Mucosa of gallbladder (tissue), 1 donor: ENCODE data around the gene RNF214. TPM values are rescaled to one million over a fixed set of nuclear protein-coding genes. Genes with fewer than 3 reads are reported as not detected.
"Not testable (repeated sequence)": the region's sequence is repeated elsewhere in the genome, so short reads cannot be mapped to it uniquely, and the experiment has no call there.

Experiments used
- DNase-seq: peaks from one replicate; pipeline ENCODE4 v3.0.0-alpha.2; 2020; ENCODE audit warnings: low spot score
- total RNA-seq: library from RNA; stranded (reverse); gene quantifications from one replicate; pipeline ENCODE4 v1.2.1, GENCODE V29; 2021
- donor health status: DM: no; HTN: no; CAD: no.

The RNF214 gene
- total RNA-seq, 1 donor from 2014 or later = 30.5 TPM

DNA sequence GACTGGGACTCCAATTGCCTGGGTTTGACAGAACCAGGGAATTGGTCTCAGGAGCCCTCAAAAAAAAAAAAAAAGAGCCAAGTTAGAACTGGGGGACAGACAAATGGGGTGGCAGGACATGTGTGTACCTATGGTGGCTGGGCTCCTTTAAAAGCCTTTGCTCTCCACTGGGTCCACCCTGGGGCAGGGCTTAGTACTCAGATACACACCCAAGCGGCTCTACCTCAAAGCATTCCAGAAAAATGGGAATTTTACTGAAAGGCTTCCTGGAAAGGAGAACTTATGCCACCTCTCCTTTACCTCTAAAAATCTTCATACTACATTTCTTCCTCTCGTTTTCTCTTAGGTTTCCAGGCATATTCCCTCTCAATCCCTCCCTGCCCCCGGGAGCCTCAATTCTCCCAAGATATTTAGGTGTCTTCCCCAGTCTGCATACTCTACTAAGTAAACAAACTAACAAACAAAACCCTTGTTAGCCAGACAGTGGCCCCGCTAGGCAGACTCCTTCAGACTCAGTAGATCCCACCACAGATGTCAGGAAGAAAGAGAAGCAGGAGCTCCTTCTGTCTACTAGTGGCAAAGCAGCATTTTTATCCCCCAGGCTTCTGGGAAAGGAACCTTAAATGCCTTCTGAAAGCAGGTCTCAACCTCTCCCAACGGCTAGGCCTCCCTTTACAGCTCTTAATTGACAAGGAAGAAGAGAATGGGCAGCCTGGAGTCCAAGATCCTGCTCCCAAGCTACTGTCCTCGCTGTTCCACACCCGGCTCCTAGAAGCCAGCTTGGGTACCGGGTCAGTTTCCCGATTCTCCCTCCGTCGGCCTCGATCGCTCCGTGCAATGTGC is 1.3 kb upstream of the RNF214 start:
- no peak for DNase-seq

GRCh38 chr11:117231842-117232091 is 704 bp upstream of the RNF214 start, which contains the start of gene PCSK7:
Gene PCSK7, minus strand, starts transcription at chr11:117232073. Its CDS starts 2,229 bp downstream, at chr11:117229844.
- DNase-seq = peak; percentile 63

GRCh38 chr11:117232911-117233409 is 489 bp downstream of the RNF214 start:
- no peak for DNase-seq

DNA sequence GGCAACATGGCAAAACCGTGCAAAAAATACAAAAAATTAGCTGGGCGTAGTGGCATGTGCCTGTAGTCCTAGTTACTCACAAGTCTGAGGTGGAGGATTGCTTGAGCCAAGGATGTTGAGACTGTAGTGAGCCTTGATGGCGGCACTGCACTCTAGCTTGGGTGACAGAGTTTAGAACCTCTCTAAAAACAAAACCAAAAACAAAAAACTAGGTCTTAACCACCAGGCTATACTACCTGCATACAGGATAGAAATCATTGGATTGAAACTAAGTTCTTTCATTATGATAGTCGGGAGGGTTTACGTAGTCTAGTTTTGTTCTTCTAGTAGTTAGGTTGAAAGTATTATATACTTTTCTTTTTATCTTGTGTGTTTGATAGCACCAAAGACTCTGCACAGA is 5.8 kb downstream of the RNF214 start:
- no peak for DNase-seq

- no peak for DNase-seq
Measured at GRCh38 chr11:117239295-117239694, 6.8 kb downstream of the RNF214 start.

DNA sequence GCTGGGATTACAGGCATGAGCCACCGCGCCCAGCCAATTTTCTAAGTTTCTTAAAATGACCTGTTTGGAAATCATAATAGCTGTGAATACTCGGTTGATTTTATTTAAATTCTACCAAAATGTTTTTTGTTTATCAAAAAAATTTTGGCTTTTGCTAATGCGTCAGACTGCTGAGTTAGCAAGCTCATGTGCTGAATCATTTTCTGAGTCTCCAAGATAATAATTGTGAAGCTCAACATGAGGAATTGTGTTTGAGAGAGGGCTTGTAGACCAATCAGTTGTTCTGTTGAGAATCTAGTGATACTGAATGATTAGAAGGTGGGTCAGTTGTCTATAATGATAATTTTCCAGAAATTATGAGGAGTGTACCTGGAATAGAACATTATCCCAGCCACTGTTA is 15.9 kb downstream of the RNF214 start:
- no peak for DNase-seq

- no peak for DNase-seq
Measured at GRCh38 chr11:117249571-117249970, 17.1 kb downstream of the RNF214 start.

DNA sequence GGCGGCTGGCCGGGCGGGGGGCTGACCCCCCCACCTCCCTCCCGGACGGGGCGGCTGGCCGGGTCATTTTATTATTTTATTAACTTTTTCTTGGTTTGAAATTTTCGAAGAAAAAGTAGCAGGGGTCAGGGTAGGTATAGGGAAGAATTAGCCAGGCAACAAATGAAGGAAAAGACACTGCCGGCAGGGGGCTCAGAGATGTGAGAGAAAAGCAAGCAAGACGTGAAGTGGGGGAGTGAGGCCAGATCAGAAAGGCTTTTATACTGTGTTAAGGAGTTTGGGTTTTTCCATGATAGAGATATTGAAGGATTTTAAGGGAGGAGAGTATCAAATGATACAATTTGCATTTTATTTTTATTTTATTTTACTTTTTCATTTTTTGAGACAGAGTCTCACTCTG is 19.0 kb downstream of the RNF214 start:
- no peak for DNase-seq

DNA sequence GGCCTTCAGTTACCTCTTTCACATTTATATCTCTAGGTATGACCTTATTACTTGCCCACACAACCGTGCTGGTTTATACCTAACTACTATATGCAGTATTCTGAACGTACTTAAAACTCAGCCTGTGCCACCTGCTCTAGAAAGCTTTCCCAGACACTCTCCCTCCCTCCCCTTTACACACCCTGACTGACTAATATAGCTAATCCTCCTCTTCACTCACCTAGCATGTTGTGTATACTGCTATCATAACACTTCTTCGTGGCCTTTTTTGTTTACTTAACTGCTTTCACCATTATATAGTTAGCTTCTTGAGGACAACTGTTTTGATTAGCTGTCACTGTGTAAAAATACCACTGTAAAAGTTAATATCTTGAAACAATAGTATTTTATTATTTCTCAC is 23.5 kb downstream of the RNF214 start:
- DNase-seq = no peak

DNA sequence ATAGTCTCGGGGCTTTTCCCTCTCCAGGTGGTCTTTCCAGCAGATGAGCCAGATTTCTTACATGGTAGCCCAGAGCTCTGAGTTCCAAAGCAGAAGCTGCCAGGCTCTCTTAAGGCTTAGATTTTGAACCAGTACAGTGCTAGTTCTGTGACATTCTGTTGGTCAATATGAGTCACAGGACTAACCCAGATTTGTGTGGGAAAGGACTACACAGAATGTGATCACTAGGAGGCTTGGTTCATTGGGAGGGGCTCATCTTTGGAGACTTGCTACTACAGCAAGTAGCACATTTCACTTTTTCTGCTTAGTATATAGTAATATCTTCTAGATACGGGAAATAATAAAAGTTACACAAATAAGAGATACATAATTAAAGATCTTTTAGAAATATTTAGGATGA is 24.1 kb downstream of the RNF214 start:
- no peak for DNase-seq

DNA sequence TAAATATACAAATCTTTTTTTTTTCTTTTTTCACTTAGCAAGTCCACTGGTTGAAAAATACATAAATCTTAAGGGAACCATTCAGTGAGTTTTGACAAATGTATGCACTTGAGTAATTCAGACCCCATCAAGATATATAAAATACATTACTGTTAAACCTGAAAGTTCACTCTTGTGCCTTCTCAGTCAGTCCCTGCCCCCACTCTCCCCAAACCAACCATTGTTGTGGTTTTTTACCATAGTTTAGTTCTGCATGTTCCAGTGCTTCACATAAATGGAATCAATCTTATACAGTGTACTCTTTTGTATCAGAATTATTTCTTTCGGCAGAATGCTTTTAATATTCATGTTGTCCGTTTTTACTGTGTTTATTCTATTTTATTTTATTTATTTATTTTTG is 26.1 kb downstream of the RNF214 start:
- no peak for DNase-seq

GRCh38 chr11:117259417-117259816 is 26.9 kb downstream of the RNF214 start:
- no peak for DNase-seq

GRCh38 chr11:117264624-117265323 is 32.3 kb downstream of the RNF214 start:
- not testable (repeated sequence) for DNase-seq

DNA sequence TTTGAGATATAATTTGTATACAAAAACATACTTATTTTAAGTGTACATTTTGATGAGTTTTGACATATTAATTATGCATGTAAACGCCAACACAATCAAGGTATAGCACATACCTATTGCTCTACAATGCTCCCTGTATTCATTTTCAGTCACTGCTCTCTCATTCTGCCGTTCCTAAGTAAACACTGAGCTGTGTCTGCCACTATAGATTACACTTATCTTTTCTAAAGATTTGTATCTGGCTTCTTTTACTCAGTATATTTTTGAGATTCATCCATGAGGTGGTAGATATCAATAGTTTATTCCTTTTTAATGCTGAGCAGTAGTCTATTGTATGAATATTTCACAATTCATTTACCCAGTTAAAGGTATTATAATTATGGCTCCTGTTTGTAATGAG is 33.3 kb downstream of the RNF214 start:
- no peak for DNase-seq

GRCh38 chr11:117269856-117270255 is 37.4 kb downstream of the RNF214 start:
- DNase-seq = no peak

DNA sequence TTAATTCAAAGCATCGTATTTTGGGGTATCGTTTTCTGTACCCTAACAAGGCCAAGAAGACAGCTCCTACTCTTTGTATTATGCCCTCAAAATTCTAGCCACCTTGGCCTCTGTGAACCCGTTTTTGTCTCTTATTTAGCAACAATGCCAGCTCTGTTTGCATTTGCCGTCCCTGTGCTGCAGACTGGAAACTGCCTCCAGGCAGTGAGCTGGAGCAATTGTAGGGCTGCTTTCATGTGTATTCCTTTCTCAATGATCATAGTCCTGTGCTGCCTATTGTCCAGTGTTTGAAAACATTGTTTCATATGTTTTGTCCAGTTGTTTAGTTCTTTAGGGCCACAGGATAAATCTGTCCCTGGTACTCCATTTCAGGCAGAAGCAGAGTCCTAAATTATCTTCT is 38.7 kb downstream of the RNF214 start:
- no peak for DNase-seq

DNA sequence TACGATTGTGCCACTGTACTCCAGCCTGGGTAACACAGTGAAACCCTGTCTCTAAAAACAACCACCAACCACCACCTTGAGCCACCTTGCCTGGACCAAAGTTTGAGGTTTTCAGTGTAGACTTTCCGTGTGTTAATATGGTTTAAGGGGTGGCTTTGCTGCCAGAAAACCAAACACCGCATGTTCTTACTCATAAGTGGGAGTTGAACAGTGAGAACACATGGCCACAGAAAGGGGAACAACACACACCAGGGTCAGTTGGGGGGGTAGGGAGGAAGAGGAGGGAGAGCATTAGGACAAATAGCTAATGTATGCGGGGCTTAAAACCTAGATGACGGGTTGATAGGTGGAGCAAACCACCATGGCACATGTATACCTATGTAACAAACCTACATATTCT is 39.7 kb downstream of the RNF214 start:
- DNase-seq = not testable (repeated sequence)

GRCh38 chr11:117273550-117274289 is 41.2 kb downstream of the RNF214 start:
- no peak for DNase-seq

DNA sequence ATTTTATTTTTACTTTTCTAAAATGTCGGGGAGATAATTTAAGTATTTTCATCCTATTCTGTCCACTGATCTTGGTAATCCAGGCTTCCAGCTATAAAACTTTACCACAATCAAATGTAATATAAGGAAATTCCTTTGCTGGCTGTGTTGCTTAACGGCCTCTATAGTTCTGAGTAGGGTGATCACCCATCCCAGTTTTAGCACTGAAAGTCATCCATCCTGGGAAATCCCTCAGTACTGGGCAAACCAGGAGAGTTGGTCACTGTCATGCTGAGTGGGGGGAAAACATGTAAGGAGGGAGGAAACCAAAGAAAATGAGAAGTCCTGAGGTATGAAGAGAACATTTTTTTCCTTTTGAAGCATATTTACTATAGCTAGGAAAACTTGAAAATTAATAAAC is 45.9 kb downstream of the RNF214 start:
- DNase-seq = no peak

DNA sequence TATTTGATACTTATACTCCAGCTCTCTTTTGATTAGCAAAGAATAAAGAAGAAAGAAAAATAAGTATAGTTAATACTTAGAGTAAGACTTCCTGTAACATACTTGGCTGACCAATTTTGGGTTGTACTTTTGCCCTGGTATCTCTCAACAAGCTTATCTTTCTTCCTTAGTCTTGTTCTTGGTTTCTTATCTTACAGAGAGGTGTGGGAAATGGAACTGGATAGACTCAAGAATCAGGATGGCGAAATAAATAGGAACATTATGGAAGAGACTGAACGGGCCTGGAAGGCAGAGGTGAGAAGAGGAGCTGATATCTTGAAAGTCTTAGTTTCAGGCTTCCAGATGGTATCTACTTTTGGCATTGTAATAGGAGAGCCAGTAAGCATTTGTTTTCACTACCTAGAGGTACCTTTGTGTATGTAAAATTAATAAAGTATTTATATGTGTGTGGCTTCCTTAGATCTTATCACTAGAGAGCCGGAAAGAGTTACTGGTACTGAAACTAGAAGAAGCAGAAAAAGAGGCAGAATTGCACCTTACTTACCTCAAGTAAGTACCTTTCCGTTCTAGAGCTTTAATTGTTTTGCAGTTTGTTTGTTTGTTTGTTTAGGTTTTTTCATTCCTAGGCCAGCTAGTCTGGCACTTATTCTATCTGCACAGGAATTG is 47.4 kb downstream of the RNF214 start:
- no peak for DNase-seq

DNA sequence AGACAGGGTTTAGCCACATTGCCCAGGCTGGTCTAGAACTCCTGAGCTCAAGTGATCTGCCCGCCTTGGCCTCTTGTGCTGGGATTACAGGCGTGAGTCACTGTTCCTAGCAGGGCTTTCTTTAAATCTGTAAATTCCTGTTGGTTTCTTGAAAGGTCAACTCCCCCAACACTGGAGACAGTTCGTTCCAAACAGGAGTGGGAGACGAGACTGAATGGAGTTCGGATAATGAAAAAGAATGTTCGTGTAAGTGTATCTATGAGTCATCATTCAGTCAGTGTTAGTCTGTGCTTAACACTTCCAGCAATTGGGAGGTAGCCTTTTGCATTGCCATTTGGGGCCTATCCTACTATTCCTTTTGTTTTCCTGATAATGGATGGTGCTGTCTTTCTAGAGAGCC is 48.7 kb downstream of the RNF214 start:
- no peak for DNase-seq

- no peak for DNase-seq
Measured at GRCh38 chr11:117281869-117282268, 49.4 kb downstream of the RNF214 start.
